Spleen (tissue), 7 donors: ENCODE results near the gene VWA3B.

Source experiments
- POLR2A ChIP-seq, 3 donors: fragments of 450-650 bp; IDR thresholded peaks; one replicate each; pipeline ENCODE4 v1.5.1; 2017; ENCODE audit warnings: antibody characterized with exemption in 3 of 3, mild to moderate bottlenecking in 1 of 3
- POLR2AphosphoS5 ChIP-seq, 3 donors: sonication (generic); formaldehyde crosslinking; IDR thresholded peaks; one replicate each; pipeline ENCODE4 v1.5.1; 2017; ENCODE audit warnings: antibody characterized with exemption in 3 of 3
- TF ChIP-seq, protein P1 (sequence below), 11 experiments: fragments of 200-600 bp in 7 of 11; fragments of 450-650 bp in 4 of 11; sonication (generic) in 4 of 11; IDR thresholded peaks in 8 of 11; conservative IDR thresholded peaks in 3 of 11; 1 replicate in 7 of 11; 2 replicates in 4 of 11; pipeline versions ENCODE4 v1.4.0 to v1.8.0; 2016 to 2021; ENCODE audit warnings: antibody characterized with exemption in 11 of 11, inconsistent platforms in 4 of 11, mild to moderate bottlenecking in 1 of 11
- donor health status: DM: no; HTN: no; CAD: no; lungs with moderate emphysema.
- donor health status: DM: no; HTN: no; CAD: no.
- donor health status: DM: no; HTN: no; CAD: no.

DNA sequence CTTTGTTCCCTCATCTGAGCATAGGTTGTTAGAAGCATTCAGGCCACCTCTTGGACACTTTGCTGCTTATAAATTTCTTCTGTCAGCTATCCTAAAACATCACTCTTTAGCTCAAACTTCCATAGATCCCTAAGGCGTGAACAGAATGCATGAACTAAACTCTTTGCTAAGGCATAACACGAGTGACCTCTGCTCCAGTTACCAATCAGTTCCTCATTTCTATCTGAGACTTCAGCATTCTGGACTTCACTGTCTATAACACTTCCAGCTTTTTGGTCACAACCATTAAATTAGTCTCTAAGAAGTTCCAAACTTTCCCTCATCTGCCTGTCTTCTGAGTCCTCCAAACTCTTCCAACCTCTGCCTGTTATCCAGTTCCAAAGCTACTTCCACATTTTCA lies 8.3 kb upstream of the VWA3B start:
- TF ChIP-seq POLR2A (IDR thresholded peaks at IDR 0.05) (no peak), POLR2AphosphoS5 (IDR thresholded peaks at IDR 0.05) (no peak)
- TF ChIP-seq, protein P1, sequence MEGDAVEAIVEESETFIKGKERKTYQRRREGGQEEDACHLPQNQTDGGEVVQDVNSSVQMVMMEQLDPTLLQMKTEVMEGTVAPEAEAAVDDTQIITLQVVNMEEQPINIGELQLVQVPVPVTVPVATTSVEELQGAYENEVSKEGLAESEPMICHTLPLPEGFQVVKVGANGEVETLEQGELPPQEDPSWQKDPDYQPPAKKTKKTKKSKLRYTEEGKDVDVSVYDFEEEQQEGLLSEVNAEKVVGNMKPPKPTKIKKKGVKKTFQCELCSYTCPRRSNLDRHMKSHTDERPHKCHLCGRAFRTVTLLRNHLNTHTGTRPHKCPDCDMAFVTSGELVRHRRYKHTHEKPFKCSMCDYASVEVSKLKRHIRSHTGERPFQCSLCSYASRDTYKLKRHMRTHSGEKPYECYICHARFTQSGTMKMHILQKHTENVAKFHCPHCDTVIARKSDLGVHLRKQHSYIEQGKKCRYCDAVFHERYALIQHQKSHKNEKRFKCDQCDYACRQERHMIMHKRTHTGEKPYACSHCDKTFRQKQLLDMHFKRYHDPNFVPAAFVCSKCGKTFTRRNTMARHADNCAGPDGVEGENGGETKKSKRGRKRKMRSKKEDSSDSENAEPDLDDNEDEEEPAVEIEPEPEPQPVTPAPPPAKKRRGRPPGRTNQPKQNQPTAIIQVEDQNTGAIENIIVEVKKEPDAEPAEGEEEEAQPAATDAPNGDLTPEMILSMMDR (IDR thresholded peaks at IDR 0.05 in 8 of 11, conservative IDR thresholded peaks at IDR 0.05 in 3 of 11), result no peak
